Ramos (cell line): Measurements from ENCODE around the gene ANKFN1.

Source experiments
- in situ Hi-C: fragments of 300-500 bp; cut with MboI; formaldehyde crosslinking; loops from one replicate; pipeline ENCODE4 v1.14.3; 2022; ENCODE audit warnings: low sequenced_read_pairs; ENCODE audit not compliant: unreplicated experiment

Gene ANKFN1

GRCh38 chr17:56482229-56482628 is 329.0 kb downstream of the ANKFN1 start:
- in situ Hi-C loops, result no loop called here

GRCh38 chr17:56486732-56487131 is 333.5 kb downstream of the ANKFN1 start:
- in situ Hi-C loops, result no loop called here

GRCh38 chr17:56488800-56489199 is 335.5 kb downstream of the ANKFN1 start:
- in situ Hi-C loops, result no loop called here

- in situ Hi-C loops, result no loop called here
These were observed 336.7 kb downstream of the ANKFN1 start for GRCh38 chr17:56489980-56490379.

GRCh38 chr17:56495556-56495955 is 342.3 kb downstream of the ANKFN1 start:
- in situ Hi-C loops, result no loop called here

GRCh38 chr17:56497132-56497531 is 343.9 kb downstream of the ANKFN1 start:
- in situ Hi-C loops, result no loop called here

GRCh38 chr17:56499799-56500388 is 346.6 kb downstream of the ANKFN1 start:
- in situ Hi-C loops, result no loop called here

- in situ Hi-C loops, result no loop called here
These were observed 348.9 kb downstream of the ANKFN1 start for GRCh38 chr17:56502120-56502654.

GRCh38 chr17:56505154-56505756 is 352.0 kb downstream of the ANKFN1 start:
- in situ Hi-C loops, result no loop called here

GRCh38 chr17:56506349-56506748 is 353.1 kb downstream of the ANKFN1 start:
- in situ Hi-C loops, result no loop called here

- in situ Hi-C loops, result no loop called here
These were observed 357.5 kb downstream of the ANKFN1 start for GRCh38 chr17:56510554-56511342.

- in situ Hi-C loops, result no loop called here
These were observed 361.0 kb downstream of the ANKFN1 start for GRCh38 chr17:56514264-56514663.

GRCh38 chr17:56514899-56515298 is 361.6 kb downstream of the ANKFN1 start:
- in situ Hi-C loops, result no loop called here

GRCh38 chr17:56521414-56522141 is 368.3 kb downstream of the ANKFN1 start:
- in situ Hi-C loops, result no loop called here

GRCh38 chr17:56523042-56523441 is 369.8 kb downstream of the ANKFN1 start:
- in situ Hi-C loops, result no loop called here

GRCh38 chr17:56528696-56529095 is 375.4 kb downstream of the ANKFN1 start:
- in situ Hi-C loops, result no loop called here

- in situ Hi-C loops, result no loop called here
These were observed 379.7 kb downstream of the ANKFN1 start for GRCh38 chr17:56532926-56533325.

- in situ Hi-C loops, result no loop called here
These were observed 383.5 kb downstream of the ANKFN1 start for GRCh38 chr17:56536766-56537165.

GRCh38 chr17:56540836-56541235 is 387.6 kb downstream of the ANKFN1 start:
- in situ Hi-C loops, result no loop called here

- in situ Hi-C loops, result no loop called here
These were observed 390.0 kb downstream of the ANKFN1 start for GRCh38 chr17:56543280-56543679.

- in situ Hi-C loops, result no loop called here
These were observed 391.8 kb downstream of the ANKFN1 start for GRCh38 chr17:56545106-56545505.
